Choroid plexus epithelial cell (primary cell): Measurements from ENCODE around the gene BRMS1.

Source experiments
- DNase-seq: peaks from one replicate; pipeline ENCODE4 v3.0.0-alpha.2; 2010; ENCODE audit warnings: low read depth
- H3K4me3 ChIP-seq: 2 replicates; pipeline ENCODE4 v1.5.1; 2011; ENCODE audit warnings: low read depth, mild to moderate bottlenecking, control low read depth, low read length, moderate library complexity
- CTCF ChIP-seq: conservative IDR thresholded peaks from 2 replicates; pipeline ENCODE4 v1.5.1; 2011; ENCODE audit warnings: low read depth, mild to moderate bottlenecking, control low read depth, inconsistent platforms, low read length, moderate library complexity

Gene BRMS1

GRCh38 chr11:66345316-66345649, 379 bp upstream of the BRMS1 start:
- H3K4me3 ChIP-seq = peak overlapping the region; percentile 98
- DNase-seq = no peak
- no peak for TF ChIP-seq CTCF

- no peak for TF ChIP-seq CTCF
- no peak overlapping the region for H3K4me3 ChIP-seq
- DNase-seq = no peak
These were observed 1.7 kb downstream of the BRMS1 start for GRCh38 chr11:66343176-66343575.

GRCh38 chr11:66341502-66342126, 3.3 kb downstream of the BRMS1 start:
- H3K4me3 ChIP-seq = no peak overlapping the region
- no peak for TF ChIP-seq CTCF
- no peak for DNase-seq

GRCh38 chr11:66340596-66341501, 4.1 kb downstream of the BRMS1 start:
- no peak for TF ChIP-seq CTCF
- H3K4me3 ChIP-seq = no peak overlapping the region
- no peak for DNase-seq

GRCh38 chr11:66339686-66340483, 5.0 kb downstream of the BRMS1 start:
- no peak for DNase-seq
- no peak overlapping the region for H3K4me3 ChIP-seq
- no peak for TF ChIP-seq CTCF

- DNase-seq = no peak
- TF ChIP-seq CTCF = no peak
- no peak overlapping the region for H3K4me3 ChIP-seq
These were observed 5.7 kb downstream of the BRMS1 start for GRCh38 chr11:66339162-66339675.
